ENCODE data around the gene DENND4B. TPM values are rescaled to one million over a fixed set of nuclear protein-coding genes. Genes with fewer than 3 reads are reported as not detected.

DENND4B gene
- total and polyA plus RNA-seq, 9 of the 15 experiments (the other 6 are each of a cell fraction or from before 2014, with no cell fraction given) = 9.5 to 80.5 (median 23.1) TPM

DNA sequence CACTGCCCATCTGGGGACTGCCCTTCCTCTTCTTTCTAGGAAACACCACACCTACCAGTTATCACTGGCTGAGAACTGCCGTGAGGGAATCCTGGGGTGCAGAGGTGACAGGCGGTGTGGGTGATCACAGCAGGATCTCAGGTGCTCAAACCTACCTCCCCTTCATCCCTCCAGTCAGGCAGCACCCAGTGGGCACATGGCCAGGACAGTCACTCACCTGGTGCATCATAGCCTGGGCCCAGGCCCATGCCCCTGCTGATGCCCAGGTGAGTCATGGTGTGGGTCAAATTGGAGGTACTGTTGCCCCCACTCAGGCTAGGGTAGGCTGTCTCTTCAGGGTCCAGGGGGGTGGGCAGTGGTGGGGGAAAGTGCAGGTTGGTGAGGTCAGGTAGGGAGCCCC, 5.3 kb upstream of the DENND4B start (continued):
- TF ChIP-seq MITF (IDR thresholded peaks at IDR 0.05) (no peak), ZNF668 (CRISPR knock-in tag; IDR thresholded peaks at IDR 0.05) (no peak), ZNF431 (CRISPR knock-in tag; IDR thresholded peaks at IDR 0.05) (no peak), RBM25 (IDR thresholded peaks at IDR 0.05; ENCODE audit: low read depth, low read length, severe bottlenecking) (no peak)

DNA sequence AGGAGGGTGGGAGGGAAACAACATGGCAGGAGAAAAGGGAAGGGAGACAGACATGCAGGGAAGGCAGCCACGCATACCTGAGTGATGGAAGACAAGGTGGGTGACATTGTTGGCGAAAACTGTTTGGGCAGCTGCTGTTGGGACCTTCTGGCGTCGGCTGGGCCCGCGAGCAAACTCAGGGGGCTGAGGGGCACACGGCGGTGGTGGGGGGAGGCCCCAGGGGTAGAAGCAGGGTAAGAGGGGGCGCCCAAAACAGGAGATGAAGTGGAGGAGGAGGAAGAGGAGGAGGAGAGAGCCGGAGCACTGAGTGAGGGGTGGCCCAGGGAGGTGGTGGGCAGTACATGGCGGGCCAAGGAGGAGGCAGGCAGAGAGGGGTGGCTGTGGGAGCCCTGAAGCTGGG, 4.7 kb upstream of the DENND4B start:
- Histone ChIP-seq H3K9me3 (replicated peaks; ENCODE audit: control insufficient read depth, insufficient read depth, low read depth, low read length) (no peaks in the 10 kb centered on the region), H3K4me3 (no peak overlapping the region), H4K20me1 (replicated peaks; ENCODE audit: control insufficient read depth, insufficient read depth, low read length) (peaks cover 2% of the 10 kb centered on the region; the same call in 1 of the 2 replicates), H3K79me2 (ENCODE audit: control insufficient read depth, insufficient read depth, low read length) (peaks cover 19% of the 10 kb centered on the region), H3K9ac (ENCODE audit: insufficient read depth in 1 of 2, low read depth in 2 of 2, low read length in 2 of 2) (no peak overlapping the region), H3K27me3 (ENCODE audit: control insufficient read depth in 2 of 2, insufficient read depth in 2 of 2, low read length in 2 of 2) (no peaks in the 10 kb centered on the region), H3K27ac (ENCODE audit: extremely low read depth, low read depth, low read length) (no peak overlapping the region), H2AFZ (ENCODE audit: low read depth, low read length) (no peak overlapping the region), H3K36me3 (ENCODE audit: control insufficient read depth, insufficient read depth, low read length) (peaks cover 67% of the 10 kb centered on the region; the same call in 2 of the 3 replicates), H3K4me2 (ENCODE audit: insufficient read depth, low read length) (no peak overlapping the region), H3K4me1 (replicated peaks in 1 of 2; ENCODE audit: control insufficient read depth in 2 of 2, insufficient read depth in 2 of 2, low read length in 2 of 2) (peaks cover 9 to 10% of the 10 kb centered on the region in 2 experiments), H3K9me1 (ENCODE audit: control insufficient read depth, insufficient read depth, low read length) (no peaks in the 10 kb centered on the region)
- TF ChIP-seq, protein P1, sequence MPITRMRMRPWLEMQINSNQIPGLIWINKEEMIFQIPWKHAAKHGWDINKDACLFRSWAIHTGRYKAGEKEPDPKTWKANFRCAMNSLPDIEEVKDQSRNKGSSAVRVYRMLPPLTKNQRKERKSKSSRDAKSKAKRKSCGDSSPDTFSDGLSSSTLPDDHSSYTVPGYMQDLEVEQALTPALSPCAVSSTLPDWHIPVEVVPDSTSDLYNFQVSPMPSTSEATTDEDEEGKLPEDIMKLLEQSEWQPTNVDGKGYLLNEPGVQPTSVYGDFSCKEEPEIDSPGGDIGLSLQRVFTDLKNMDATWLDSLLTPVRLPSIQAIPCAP (CRISPR knock-in tag; IDR thresholded peaks at IDR 0.05; ENCODE audit: borderline replicate concordance) = no peak
- TF ChIP-seq, protein P2, sequence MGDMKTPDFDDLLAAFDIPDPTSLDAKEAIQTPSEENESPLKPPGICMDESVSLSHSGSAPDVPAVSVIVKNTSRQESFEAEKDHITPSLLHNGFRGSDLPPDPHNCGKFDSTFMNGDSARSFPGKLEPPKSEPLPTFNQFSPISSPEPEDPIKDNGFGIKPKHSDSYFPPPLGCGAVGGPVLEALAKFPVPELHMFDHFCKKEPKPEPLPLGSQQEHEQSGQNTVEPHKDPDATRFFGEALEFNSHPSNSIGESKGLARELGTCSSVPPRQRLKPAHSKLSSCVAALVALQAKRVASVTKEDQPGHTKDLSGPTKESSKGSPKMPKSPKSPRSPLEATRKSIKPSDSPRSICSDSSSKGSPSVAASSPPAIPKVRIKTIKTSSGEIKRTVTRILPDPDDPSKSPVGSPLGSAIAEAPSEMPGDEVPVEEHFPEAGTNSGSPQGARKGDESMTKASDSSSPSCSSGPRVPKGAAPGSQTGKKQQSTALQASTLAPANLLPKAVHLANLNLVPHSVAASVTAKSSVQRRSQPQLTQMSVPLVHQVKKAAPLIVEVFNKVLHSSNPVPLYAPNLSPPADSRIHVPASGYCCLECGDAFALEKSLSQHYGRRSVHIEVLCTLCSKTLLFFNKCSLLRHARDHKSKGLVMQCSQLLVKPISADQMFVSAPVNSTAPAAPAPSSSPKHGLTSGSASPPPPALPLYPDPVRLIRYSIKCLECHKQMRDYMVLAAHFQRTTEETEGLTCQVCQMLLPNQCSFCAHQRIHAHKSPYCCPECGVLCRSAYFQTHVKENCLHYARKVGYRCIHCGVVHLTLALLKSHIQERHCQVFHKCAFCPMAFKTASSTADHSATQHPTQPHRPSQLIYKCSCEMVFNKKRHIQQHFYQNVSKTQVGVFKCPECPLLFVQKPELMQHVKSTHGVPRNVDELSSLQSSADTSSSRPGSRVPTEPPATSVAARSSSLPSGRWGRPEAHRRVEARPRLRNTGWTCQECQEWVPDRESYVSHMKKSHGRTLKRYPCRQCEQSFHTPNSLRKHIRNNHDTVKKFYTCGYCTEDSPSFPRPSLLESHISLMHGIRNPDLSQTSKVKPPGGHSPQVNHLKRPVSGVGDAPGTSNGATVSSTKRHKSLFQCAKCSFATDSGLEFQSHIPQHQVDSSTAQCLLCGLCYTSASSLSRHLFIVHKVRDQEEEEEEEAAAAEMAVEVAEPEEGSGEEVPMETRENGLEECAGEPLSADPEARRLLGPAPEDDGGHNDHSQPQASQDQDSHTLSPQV (IDR thresholded peaks at IDR 0.05) = no peak
- 0 out of 2 replicates have a peak, but pooled peaks have one; percentile 23 for TF ChIP-seq RBFOX2 (IDR thresholded peaks at IDR 0.05; ENCODE audit: low read depth, low read length)
- TF ChIP-seq, protein P3, sequence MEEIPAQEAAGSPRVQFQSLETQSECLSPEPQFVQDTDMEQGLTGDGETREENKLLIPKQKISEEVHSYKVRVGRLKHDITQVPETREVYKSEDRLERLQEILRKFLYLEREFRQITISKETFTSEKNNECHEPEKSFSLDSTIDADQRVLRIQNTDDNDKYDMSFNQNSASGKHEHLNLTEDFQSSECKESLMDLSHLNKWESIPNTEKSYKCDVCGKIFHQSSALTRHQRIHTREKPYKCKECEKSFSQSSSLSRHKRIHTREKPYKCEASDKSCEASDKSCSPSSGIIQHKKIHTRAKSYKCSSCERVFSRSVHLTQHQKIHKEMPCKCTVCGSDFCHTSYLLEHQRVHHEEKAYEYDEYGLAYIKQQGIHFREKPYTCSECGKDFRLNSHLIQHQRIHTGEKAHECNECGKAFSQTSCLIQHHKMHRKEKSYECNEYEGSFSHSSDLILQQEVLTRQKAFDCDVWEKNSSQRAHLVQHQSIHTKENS (CRISPR knock-in tag; IDR thresholded peaks at IDR 0.05) = no peak
- TF ChIP-seq SPI1 (IDR thresholded peaks at IDR 0.05; ENCODE audit: borderline replicate concordance, low read depth, low read length) = no peak
- TF ChIP-seq XRCC5 (IDR thresholded peaks at IDR 0.05; ENCODE audit: low read depth, low read length) = no peak
- DNase-seq (ENCODE audit: extremely low read depth in 1 of 4, low spot score in 3 of 4) (no peak), ATAC-seq (no peak), FAIRE-seq (no peak)
- BruUV-seq (replicated peaks) = no TSS peak
- ChIA-PET CTCF (ENCODE audit: low intra/inter-chr PET ratio) (no interaction called here), POLR2A (no interaction called here)
- 97% methylated on average over 6 of the region's 11 CpGs for WGBS (ENCODE audit: insufficient coverage, low coverage, missing lambda C conversion rate)
- intact Hi-C loops (cut with micrococcal nuclease) = no loop called here
- in situ Hi-C loops (cut with MboI) = no loop called here

Data from K562 (cell line).